Esophagus muscularis mucosa (tissue), 4 donors: ENCODE results near the gene AGK. TPM values are rescaled to one million over a fixed set of nuclear protein-coding genes. Genes with fewer than 3 reads are reported as not detected.
A peak's percentile ranks its signal among the peaks of the same experiment; 100 is the strongest.

ENCODE experiments used
- DNase-seq: peaks from one replicate; pipeline ENCODE4 v3.0.0-alpha.2; 2017; ENCODE audit errors: extremely low spot score
- H3K27ac ChIP-seq, 4 donors: fragments of 200-600 bp; sonication (generic); replicated peaks in 1 of 4; 1 replicate in 3 of 4; 2 replicates in 1 of 4; pipeline ENCODE4 v1.5.1; 2016 to 2019; ENCODE audit warnings: mild to moderate bottlenecking in 1 of 4
- H3K27me3 ChIP-seq, 4 donors: fragments of 200-600 bp; sonication (generic); one replicate each; pipeline versions ENCODE4 v1.5.1 to v1.6.0; 2016 to 2019
- H3K36me3 ChIP-seq, 4 donors: fragments of 200-600 bp; sonication (generic); one replicate each; pipeline ENCODE4 v1.5.1; 2016 to 2019
- H3K4me1 ChIP-seq, 4 donors: fragments of 200-600 bp; sonication (generic); one replicate each; pipeline ENCODE4 v1.5.1; 2016 to 2019
- H3K4me3 ChIP-seq, 4 donors: fragments of 200-600 bp; sonication (generic); 1 replicate in 2 of 4; 2 replicates in 2 of 4; pipeline ENCODE4 v1.5.1; 2016 to 2019; ENCODE audit warnings: mild to moderate bottlenecking in 4 of 4, moderate library complexity in 1 of 4
- H3K9me3 ChIP-seq, 4 donors: fragments of 200-600 bp; sonication (generic); 1 replicate in 3 of 4; 2 replicates in 1 of 4; pipeline ENCODE4 v1.5.1; 2016 to 2019
- CTCF ChIP-seq, 3 experiments: fragments of 200-600 bp in 2 of 3; fragments of 450-650 bp in 1 of 3; sonication (generic) in 2 of 3; IDR thresholded peaks; one replicate each; pipeline ENCODE4 v1.5.1; 2017 to 2019; ENCODE audit warnings: antibody characterized with exemption in 3 of 3, mild to moderate bottlenecking in 2 of 3, moderate library complexity in 1 of 3
- EP300 ChIP-seq: sonication (generic); formaldehyde crosslinking; IDR thresholded peaks from one replicate; pipeline ENCODE4 v1.6.1; 2017; ENCODE audit warnings: antibody characterized with exemption
- POLR2A ChIP-seq: fragments of 450-650 bp; IDR thresholded peaks from one replicate; pipeline ENCODE4 v1.6.1; 2017; ENCODE audit warnings: antibody characterized with exemption, moderate library complexity, mild to moderate bottlenecking, low read depth
- POLR2AphosphoS5 ChIP-seq, 2 donors: sonication (generic); formaldehyde crosslinking; IDR thresholded peaks; one replicate each; pipeline ENCODE4 v1.6.1; 2017; ENCODE audit warnings: antibody characterized with exemption in 2 of 2
- WGBS: methylation state at CpG from one replicate; pipeline ENCODE4 v1.1.5; 2018; 5-methylcytosine and 5-hydroxymethylcytosine counted together
- intact Hi-C: fragments of 100-400 bp; cut with DNase I; formaldehyde crosslinking; loops from one replicate; pipeline ENCODE4 v1.15.1; 2023
- total RNA-seq, 4 donors: library from RNA; depleted of rRNA; stranded (reverse); fragments of >200 nt; gene quantifications; one replicate each; pipeline versions ENCODE4 v1.1.0 to v1.2.1, GENCODE V29; 2016

AGK gene
- total RNA-seq, 4 donors from 2014 or later = 17.9 to 23.4 (median 19.2) TPM

- no peak for TF ChIP-seq POLR2A
- no peak for TF ChIP-seq EP300
- TF ChIP-seq CTCF (IDR thresholded peaks at IDR 0.05) = no peak
- TF ChIP-seq POLR2AphosphoS5 (IDR thresholded peaks at IDR 0.05) = no peak
- H3K36me3 ChIP-seq = no peaks in the 10 kb centered on the region
- no peaks in the 10 kb centered on the region for H3K9me3 ChIP-seq
- 66% methylated on average over 6 of the region's 6 CpGs for WGBS
- peaks cover 0 to 8% (median 2%) of the 10 kb centered on the region in 4 donors for H3K4me1 ChIP-seq
- H3K4me3 ChIP-seq = no peak overlapping the region
- DNase-seq = no peak
- intact Hi-C loops = no loop called here
- H3K27me3 ChIP-seq = no peaks in the 10 kb centered on the region
- peak overlapping the region in 1 of 4 donors; percentile 8 for H3K27ac ChIP-seq
Observed at GRCh38 chr7:141585592-141586510, 34.6 kb downstream of the AGK start.

- WGBS = 95% methylated on average over 4 of the region's 4 CpGs
- H3K27me3 ChIP-seq = no peaks in the 10 kb centered on the region
- intact Hi-C loops = no loop called here
- no peaks in the 10 kb centered on the region for H3K36me3 ChIP-seq
- TF ChIP-seq CTCF (IDR thresholded peaks at IDR 0.05) (no peak), EP300 (no peak), POLR2A (no peak), POLR2AphosphoS5 (IDR thresholded peaks at IDR 0.05) (no peak)
- no peak for DNase-seq
- H3K9me3 ChIP-seq = no peaks in the 10 kb centered on the region
- no peak overlapping the region for H3K4me3 ChIP-seq
- H3K4me1 ChIP-seq = peaks cover 0 to 8% (median 2%) of the 10 kb centered on the region in 4 donors
- peak overlapping the region in 1 of 4 donors; percentile 31 for H3K27ac ChIP-seq
Observed at GRCh38 chr7:141586878-141587277, 35.7 kb downstream of the AGK start.

GRCh38 chr7:141587304-141587703 is 36.1 kb downstream of the AGK start:
- peaks cover 0 to 3% (median 0%) of the 10 kb centered on the region in 4 donors for H3K36me3 ChIP-seq
- peaks cover 0 to 8% (median 2%) of the 10 kb centered on the region in 4 donors for H3K4me1 ChIP-seq
- H3K27me3 ChIP-seq = no peaks in the 10 kb centered on the region
- 95% methylated on average over 4 of the region's 4 CpGs for WGBS
- H3K9me3 ChIP-seq = no peaks in the 10 kb centered on the region
- H3K4me3 ChIP-seq = no peak overlapping the region
- TF ChIP-seq EP300 = no peak
- no peak for TF ChIP-seq CTCF (IDR thresholded peaks at IDR 0.05)
- no peak for TF ChIP-seq POLR2AphosphoS5 (IDR thresholded peaks at IDR 0.05)
- no peak for TF ChIP-seq POLR2A
- peak overlapping the region in 1 of 4 donors; percentile 31 for H3K27ac ChIP-seq
- DNase-seq = no peak
- intact Hi-C loops = no loop called here

GRCh38 chr7:141588912-141589311 is 37.7 kb downstream of the AGK start:
- no peak overlapping the region for H3K4me3 ChIP-seq
- no peaks in the 10 kb centered on the region for H3K27me3 ChIP-seq
- intact Hi-C loops = no loop called here
- no peak for DNase-seq
- H3K9me3 ChIP-seq = no peaks in the 10 kb centered on the region
- 92% methylated on average over 4 of the region's 4 CpGs for WGBS
- peaks cover 0 to 16% (median under 1%) of the 10 kb centered on the region in 4 donors for H3K36me3 ChIP-seq
- H3K4me1 ChIP-seq = peaks cover 0 to 8% (median 2%) of the 10 kb centered on the region in 4 donors
- no peak overlapping the region for H3K27ac ChIP-seq
- TF ChIP-seq CTCF (IDR thresholded peaks at IDR 0.05) (no peak), POLR2A (no peak), POLR2AphosphoS5 (IDR thresholded peaks at IDR 0.05) (no peak), EP300 (no peak)
